DND-41 (cell line): ENCODE measurements around the gene MEX3A.

Experiments used
- ATAC-seq: fragments of 200-7000 bp; cut with Tn5 transposase; 3 replicates; pipeline ENCODE4 v1.9.1; 2021; ENCODE audit warnings: low read depth; ENCODE audit not compliant: insufficient read depth
- DNase-seq: peaks from one replicate; pipeline ENCODE4 v3.0.0-alpha.2; 2020
- H2AFZ ChIP-seq: 2 replicates; pipeline ENCODE4 v1.6.0; 2012; ENCODE audit warnings: low read depth, low read length
- H3K27ac ChIP-seq: 2 replicates; pipeline ENCODE4 v1.5.1; 2012; ENCODE audit warnings: low read length, inconsistent platforms
- H3K27me3 ChIP-seq: fragments of 200-600 bp; sonication (generic); 2 replicates; pipeline ENCODE4 v1.6.0; 2012; ENCODE audit warnings: low read length, mild to moderate bottlenecking, inconsistent platforms; ENCODE audit not compliant: insufficient read depth, poor library complexity
- H3K36me3 ChIP-seq: 2 replicates; pipeline ENCODE4 v1.5.1; 2012; ENCODE audit warnings: low read length, inconsistent platforms; ENCODE audit not compliant: insufficient read depth
- H3K4me1 ChIP-seq: 2 replicates; pipeline ENCODE4 v1.5.1; 2012; ENCODE audit warnings: mild to moderate bottlenecking, low read length; ENCODE audit not compliant: insufficient read depth
- H3K4me2 ChIP-seq: 2 replicates; pipeline ENCODE4 v1.6.0; 2012; ENCODE audit warnings: mild to moderate bottlenecking, moderate library complexity, low read length, inconsistent platforms; ENCODE audit not compliant: insufficient read depth
- H3K4me3 ChIP-seq, 2 experiments: fragments of 200-600 bp in 1 of 2; shearing (Covaris generic) in 1 of 2; 2 replicates each; pipeline ENCODE4 v1.5.1; 2012 to 2016; ENCODE audit warnings: inconsistent platforms in 2 of 2, low read length in 2 of 2, mild to moderate bottlenecking in 2 of 2, low read depth in 1 of 2, moderate library complexity in 1 of 2
- H3K79me2 ChIP-seq: 2 replicates; pipeline ENCODE4 v1.6.0; 2012; ENCODE audit warnings: low read length, inconsistent platforms; ENCODE audit not compliant: insufficient read depth
- H3K9ac ChIP-seq: 2 replicates; pipeline ENCODE4 v1.6.0; 2012; ENCODE audit warnings: low read depth, mild to moderate bottlenecking, inconsistent platforms, low read length, moderate library complexity
- H3K9me3 ChIP-seq: 2 replicates; pipeline ENCODE4 v1.5.1; 2012; ENCODE audit warnings: low read length, moderate library complexity, mild to moderate bottlenecking, inconsistent platforms; ENCODE audit not compliant: insufficient read depth, severe bottlenecking
- H4K20me1 ChIP-seq: 2 replicates; pipeline ENCODE4 v1.6.0; 2012; ENCODE audit warnings: low read length; ENCODE audit not compliant: insufficient read depth
- CTCF ChIP-seq: IDR thresholded peaks from 2 replicates; pipeline ENCODE4 v1.5.1; 2012; ENCODE audit warnings: borderline replicate concordance, low read length, moderate library complexity, mild to moderate bottlenecking; ENCODE audit not compliant: poor library complexity, severe bottlenecking; ENCODE audit errors: extremely low read depth
- EZH2 ChIP-seq: IDR thresholded peaks from 3 replicates; pipeline ENCODE4 v1.6.1; 2012; ENCODE audit warnings: borderline replicate concordance, low read depth, mild to moderate bottlenecking, moderate library complexity, low read length, inconsistent platforms; ENCODE audit not compliant: severe bottlenecking

MEX3A gene

GRCh38 chr1:156069490-156070455 lies 12.5 kb downstream of the MEX3A start:
- DNase-seq (no peak), ATAC-seq (no peak)
- no peaks in the 10 kb centered on the region for H3K27me3 ChIP-seq
- no peaks in the 10 kb centered on the region for H4K20me1 ChIP-seq
- no peak overlapping the region for H2AFZ ChIP-seq
- H3K36me3 ChIP-seq: peaks cover 3% of the 10 kb centered on the region; the same call in 1 of the 2 replicates
- H3K27ac ChIP-seq: no peak overlapping the region
- no peaks in the 10 kb centered on the region for H3K9me3 ChIP-seq
- no peaks in the 10 kb centered on the region for H3K4me1 ChIP-seq
- no peaks in the 10 kb centered on the region for H3K79me2 ChIP-seq
- H3K4me2 ChIP-seq: no peak overlapping the region
- H3K9ac ChIP-seq: no peak overlapping the region
- no peak overlapping the region for H3K4me3 ChIP-seq
- TF ChIP-seq CTCF (no peak), EZH2 (no peak)

GRCh38 chr1:156067262-156067661 lies 15.0 kb downstream of the MEX3A start:
- Histone ChIP-seq H4K20me1 (no peaks in the 10 kb centered on the region), H3K4me2 (no peak overlapping the region), H3K9me3 (no peaks in the 10 kb centered on the region), H3K9ac (no peak overlapping the region), H3K4me1 (no peaks in the 10 kb centered on the region), H3K36me3 (no peaks in the 10 kb centered on the region), H3K4me3 (no peak overlapping the region), H3K27ac (no peak overlapping the region), H3K79me2 (no peaks in the 10 kb centered on the region), H3K27me3 (no peaks in the 10 kb centered on the region), H2AFZ (no peak overlapping the region)
- no peak for DNase-seq
- TF ChIP-seq EZH2: no peak
- no peak for TF ChIP-seq CTCF
- no peak for ATAC-seq

- Histone ChIP-seq H3K4me2 (no peak overlapping the region), H3K79me2 (no peaks in the 10 kb centered on the region), H3K27ac (no peak overlapping the region), H4K20me1 (no peaks in the 10 kb centered on the region), H3K4me1 (no peaks in the 10 kb centered on the region), H3K9ac (no peak overlapping the region), H3K9me3 (no peaks in the 10 kb centered on the region), H2AFZ (no peak overlapping the region), H3K27me3 (no peaks in the 10 kb centered on the region), H3K36me3 (no peaks in the 10 kb centered on the region), H3K4me3 (no peak overlapping the region)
- TF ChIP-seq EZH2 (no peak), CTCF (no peak)
- ATAC-seq (no peak), DNase-seq (no peak)
Observed at GRCh38 chr1:156065871-156066270, 16.4 kb downstream of the MEX3A start.
